Gastrocnemius medialis (tissue), 4 donors: ENCODE results near the gene UTP11. TPM values are rescaled to one million over a fixed set of nuclear protein-coding genes. Genes with fewer than 3 reads are reported as not detected.

Experiments used
- ATAC-seq, 2 donors: fragments of 150-250 bp; one replicate each; pipeline ENCODE4 v1.9.1; 2016
- DNase-seq, 2 donors: peaks; one replicate each; pipeline ENCODE4 v3.0.0-alpha.2; 2019
- H3K27ac ChIP-seq, 4 donors: fragments of 200-600 bp; sonication (generic); 1 replicate in 1 of 4; 2 replicates in 3 of 4; pipeline ENCODE4 v1.5.1; 2016 to 2018; ENCODE audit warnings: mild to moderate bottlenecking in 2 of 4, moderate library complexity in 1 of 4
- H3K27me3 ChIP-seq, 3 donors: fragments of 200-600 bp; sonication (generic) in 2 of 3; 1 replicate in 1 of 3; 2 replicates in 2 of 3; pipeline versions ENCODE4 v1.5.1 to v1.6.0; 2016 to 2019; ENCODE audit warnings: mild to moderate bottlenecking in 1 of 3, moderate library complexity in 1 of 3
- H3K36me3 ChIP-seq, 2 donors: fragments of 200-600 bp; sonication (generic) in 1 of 2; one replicate each; pipeline ENCODE4 v1.5.1; 2017 to 2018
- H3K4me1 ChIP-seq, 2 donors: fragments of 200-600 bp; sonication (generic) in 1 of 2; one replicate each; pipeline ENCODE4 v1.5.1; 2016 to 2017; ENCODE audit warnings: mild to moderate bottlenecking in 2 of 2
- H3K4me3 ChIP-seq, 4 donors: fragments of 200-600 bp; sonication (generic) in 3 of 4; 1 replicate in 1 of 4; 2 replicates in 3 of 4; pipeline ENCODE4 v1.5.1; 2016 to 2019; ENCODE audit warnings: mild to moderate bottlenecking in 2 of 4
- H3K9me3 ChIP-seq, 3 donors: fragments of 200-600 bp; sonication (generic) in 2 of 3; 1 replicate in 1 of 3; 2 replicates in 2 of 3; pipeline ENCODE4 v1.5.1; 2016 to 2019
- POLR2A ChIP-seq, 2 donors: fragments of 450-650 bp; IDR thresholded peaks; one replicate each; pipeline ENCODE4 v1.6.1; 2017; ENCODE audit warnings: antibody characterized with exemption in 2 of 2, mild to moderate bottlenecking in 2 of 2, moderate library complexity in 2 of 2
- in situ Hi-C, 4 donors: fragments of 200-750 bp; cut with MboI; loops; one replicate each; pipeline versions ENCODE4 v1.15.0 to v1.8.0; 2017; ENCODE audit warnings: low sequenced_read_pairs in 4 of 4
- intact Hi-C: fragments of 100-400 bp; cut with DNase I; formaldehyde crosslinking; loops from one replicate; pipeline ENCODE4 v1.15.1; 2023; ENCODE audit warnings: low total_unique reads
- total RNA-seq, 4 donors: library from RNA; depleted of rRNA; stranded (reverse); fragments of >200 nt; gene quantifications; one replicate each; pipeline versions ENCODE4 v1.1.0 to v1.2.3, GENCODE V29; 2016
- TF ChIP-seq, protein P1 (sequence below), 5 experiments: fragments of 450-650 bp in 3 of 5; fragments of 200-600 bp in 2 of 5; sonication (generic) in 2 of 5; IDR thresholded peaks in 4 of 5; conservative IDR thresholded peaks in 1 of 5; 1 replicate in 4 of 5; 2 replicates in 1 of 5; pipeline ENCODE4 v1.5.1; 2016 to 2019; ENCODE audit warnings: antibody characterized with exemption in 5 of 5, mild to moderate bottlenecking in 3 of 5, moderate library complexity in 3 of 5

Gene UTP11
- total RNA-seq, 4 donors from 2014 or later = 141 to 206 (median 186) TPM

DNA sequence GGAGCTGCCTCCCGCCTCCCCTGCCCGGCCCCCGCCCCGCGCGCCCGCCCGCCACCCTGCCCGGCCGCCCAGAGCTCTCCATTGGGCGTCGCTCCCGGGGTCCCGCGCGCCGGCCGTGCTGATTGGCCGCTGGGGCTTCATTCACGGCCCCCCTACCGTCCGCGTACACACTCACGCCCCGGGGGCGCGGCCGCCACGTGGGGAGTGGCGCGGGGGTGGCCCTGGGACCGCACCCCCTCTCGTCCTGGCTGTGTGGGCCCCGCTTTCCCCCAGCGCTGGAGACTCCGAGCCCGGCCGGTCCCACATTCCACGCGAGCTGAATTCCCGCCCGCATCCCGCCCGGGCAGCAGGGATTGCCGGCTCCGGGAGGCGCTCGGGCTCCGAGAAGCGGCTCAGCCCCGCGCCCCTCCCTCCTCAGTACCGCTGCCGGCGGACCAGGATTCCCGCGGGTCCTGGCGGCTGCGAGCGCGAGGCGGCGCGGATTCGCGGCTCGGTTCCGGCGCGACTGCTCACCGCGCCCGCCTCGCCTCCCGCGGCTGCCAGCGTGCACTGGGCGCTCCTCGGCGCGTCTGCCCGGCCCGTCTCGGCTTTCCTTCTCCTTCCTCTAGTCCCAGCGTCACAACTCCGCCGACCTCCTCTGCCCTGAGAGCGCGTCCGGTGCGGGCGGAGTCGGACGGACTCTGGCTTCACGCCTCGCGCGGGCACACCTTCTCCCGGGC, 34.5 kb downstream of the UTP11 start:
- Histone ChIP-seq H3K36me3 (no peaks in the 10 kb centered on the region), H3K4me1 (peaks cover 17 to 24% of the 10 kb centered on the region in 2 donors), H3K9me3 (no peaks in the 10 kb centered on the region), H3K27me3 (peaks cover 35 to 39% (median 36%) of the 10 kb centered on the region in 3 donors), H3K27ac (peak overlapping the region; percentile 61 to 72 (median 64)), H3K4me3 (peak overlapping the region; percentile 68 to 88 (median 80))
- TF ChIP-seq, protein P1, sequence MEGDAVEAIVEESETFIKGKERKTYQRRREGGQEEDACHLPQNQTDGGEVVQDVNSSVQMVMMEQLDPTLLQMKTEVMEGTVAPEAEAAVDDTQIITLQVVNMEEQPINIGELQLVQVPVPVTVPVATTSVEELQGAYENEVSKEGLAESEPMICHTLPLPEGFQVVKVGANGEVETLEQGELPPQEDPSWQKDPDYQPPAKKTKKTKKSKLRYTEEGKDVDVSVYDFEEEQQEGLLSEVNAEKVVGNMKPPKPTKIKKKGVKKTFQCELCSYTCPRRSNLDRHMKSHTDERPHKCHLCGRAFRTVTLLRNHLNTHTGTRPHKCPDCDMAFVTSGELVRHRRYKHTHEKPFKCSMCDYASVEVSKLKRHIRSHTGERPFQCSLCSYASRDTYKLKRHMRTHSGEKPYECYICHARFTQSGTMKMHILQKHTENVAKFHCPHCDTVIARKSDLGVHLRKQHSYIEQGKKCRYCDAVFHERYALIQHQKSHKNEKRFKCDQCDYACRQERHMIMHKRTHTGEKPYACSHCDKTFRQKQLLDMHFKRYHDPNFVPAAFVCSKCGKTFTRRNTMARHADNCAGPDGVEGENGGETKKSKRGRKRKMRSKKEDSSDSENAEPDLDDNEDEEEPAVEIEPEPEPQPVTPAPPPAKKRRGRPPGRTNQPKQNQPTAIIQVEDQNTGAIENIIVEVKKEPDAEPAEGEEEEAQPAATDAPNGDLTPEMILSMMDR (IDR thresholded peaks at IDR 0.05 in 4 of 5, conservative IDR thresholded peaks at IDR 0.05 in 1 of 5) = no peak
- peak in 1 of 2 donors; percentile 47 for TF ChIP-seq POLR2A (IDR thresholded peaks at IDR 0.05)
- DNase-seq (peak; percentile 74 to 78), ATAC-seq (peak; percentile 76 to 78)
- in situ Hi-C loops (no loop called here), intact Hi-C loops (loop anchor here (2.0 kb wide), 1 partner anchor 56 kb away; the partner anchor contains the start of gene SF3A3)

DNA sequence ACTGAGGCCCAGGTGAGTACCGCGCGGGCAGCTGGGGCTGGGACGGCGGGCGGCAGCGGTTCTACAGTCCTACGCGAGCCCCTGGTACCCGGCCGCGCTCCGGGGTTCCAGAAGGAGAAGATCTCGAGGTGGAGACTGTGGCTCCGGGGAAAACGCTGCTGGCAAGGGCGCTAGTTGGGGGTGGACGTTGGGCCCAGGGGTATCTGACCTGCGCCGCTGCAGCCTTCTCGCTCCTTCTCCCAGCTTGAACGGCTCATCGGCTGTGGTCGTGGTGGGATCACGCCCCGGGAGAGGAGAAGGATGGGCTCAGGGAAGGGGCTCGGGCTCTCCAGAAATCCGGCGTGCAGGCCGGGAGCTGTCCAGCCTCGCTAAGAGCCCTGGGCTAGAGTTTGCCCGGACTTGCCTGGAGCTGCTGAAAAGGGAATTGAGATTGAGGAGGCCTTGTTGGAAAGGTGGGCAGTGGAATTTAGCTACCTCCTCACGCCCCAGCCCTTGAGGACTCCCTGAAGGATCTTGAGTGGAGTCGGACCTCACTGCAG, 35.1 kb downstream of the UTP11 start:
- no peak for ATAC-seq
- Histone ChIP-seq H3K27me3 (peaks cover 29 to 33% (median 30%) of the 10 kb centered on the region in 3 donors), H3K36me3 (no peaks in the 10 kb centered on the region), H3K27ac (peak overlapping the region; percentile 61 to 72 (median 64)), H3K9me3 (no peaks in the 10 kb centered on the region), H3K4me3 (peak overlapping the region; percentile 68 to 88 (median 80)), H3K4me1 (peaks cover 17 to 24% of the 10 kb centered on the region in 2 donors)
- no peak for DNase-seq
- TF ChIP-seq POLR2A (IDR thresholded peaks at IDR 0.05) = no peak
- TF ChIP-seq, protein P1 (IDR thresholded peaks at IDR 0.05 in 4 of 5, conservative IDR thresholded peaks at IDR 0.05 in 1 of 5) = no peak
- intact Hi-C loops (loop anchor here (2.0 kb wide), 1 partner anchor 57 kb away; the partner anchor contains the start of gene SF3A3), in situ Hi-C loops (no loop called here)

DNA sequence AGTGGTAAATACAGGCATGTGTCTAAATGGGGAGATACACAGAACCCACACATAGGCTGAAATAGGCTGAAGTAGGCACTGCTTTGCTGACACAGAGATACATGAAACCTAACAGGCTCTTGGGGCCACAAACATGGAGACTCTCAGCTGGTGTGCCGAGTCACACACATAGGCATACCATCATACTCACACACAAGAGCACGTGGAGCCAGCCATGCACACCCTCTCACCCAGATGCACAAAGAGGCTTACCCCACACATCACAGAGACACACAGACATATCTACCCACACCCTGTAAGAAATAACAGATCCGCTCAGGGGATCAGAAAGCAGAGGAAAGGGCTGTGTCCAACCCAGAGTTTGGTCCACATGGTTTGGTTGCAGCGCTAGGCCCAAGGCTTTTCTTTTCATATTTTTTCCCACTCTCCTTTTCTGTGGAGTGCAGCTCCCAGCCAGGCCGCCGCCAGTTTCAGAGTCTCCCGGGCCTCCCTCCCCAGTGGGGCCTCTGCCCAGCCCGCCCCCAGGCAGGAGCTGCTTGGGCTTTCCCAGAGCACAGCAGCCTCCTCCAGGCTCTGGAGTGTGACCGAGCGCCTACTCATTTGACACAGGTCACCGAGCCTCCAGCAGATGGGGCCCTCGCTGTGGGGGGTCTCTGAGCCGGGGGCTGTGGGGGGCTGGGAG, 38.0 kb downstream of the UTP11 start:
- DNase-seq (no peak), ATAC-seq (no peak)
- H3K27me3 ChIP-seq = peaks cover 2 to 7% (median 4%) of the 10 kb centered on the region in 3 donors
- H3K4me1 ChIP-seq = peaks cover 3 to 10% of the 10 kb centered on the region in 2 donors
- H3K36me3 ChIP-seq = no peaks in the 10 kb centered on the region
- H3K4me3 ChIP-seq = no peak overlapping the region
- TF ChIP-seq, protein P1 (IDR thresholded peaks at IDR 0.05 in 4 of 5, conservative IDR thresholded peaks at IDR 0.05 in 1 of 5) = no peak
- no peak for TF ChIP-seq POLR2A (IDR thresholded peaks at IDR 0.05)
- H3K27ac ChIP-seq = no peak overlapping the region
- in situ Hi-C loops = loop anchor here in 2 of 4 donors (25.0 kb wide), 2 partner anchors 762 to 787 kb away; no protein-coding TSS in a partner anchor
- no peaks in the 10 kb centered on the region for H3K9me3 ChIP-seq
- intact Hi-C loops = no loop called here

DNA sequence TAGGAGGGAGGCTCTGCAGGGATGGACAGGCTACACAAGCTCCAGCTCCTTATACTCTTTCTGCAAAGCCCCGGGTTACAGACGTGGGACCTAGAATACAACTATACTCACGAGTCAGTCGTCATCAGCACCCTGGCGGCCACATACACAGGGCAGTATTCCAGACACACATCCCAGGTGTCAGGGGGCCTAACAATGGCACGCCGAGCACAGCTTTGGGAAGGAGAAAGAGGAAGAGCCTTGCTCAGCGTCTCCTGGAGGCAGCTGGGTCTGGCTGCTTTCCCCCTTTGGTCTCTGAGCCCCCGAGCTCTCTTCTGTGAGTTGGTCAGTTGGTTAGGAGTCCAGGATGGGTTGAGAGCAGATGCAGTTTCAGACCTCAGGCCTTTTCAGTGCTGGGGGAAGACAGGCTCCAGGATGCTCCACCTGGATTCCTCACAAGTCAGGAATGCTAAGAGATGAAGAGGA, 38.6 kb downstream of the UTP11 start:
- no peak overlapping the region for H3K4me3 ChIP-seq
- no peak for TF ChIP-seq POLR2A (IDR thresholded peaks at IDR 0.05)
- TF ChIP-seq, protein P1 (IDR thresholded peaks at IDR 0.05 in 4 of 5, conservative IDR thresholded peaks at IDR 0.05 in 1 of 5) = no peak
- intact Hi-C loops = no loop called here

More for the DNA sequence above, 38.6 kb downstream of the UTP11 start:
- Histone ChIP-seq H3K36me3 (no peaks in the 10 kb centered on the region), H3K9me3 (no peaks in the 10 kb centered on the region), H3K4me1 (peaks cover 0 to 8% of the 10 kb centered on the region in 2 donors), H3K27ac (no peak overlapping the region), H3K27me3 (peaks cover 0 to 5% (median 0%) of the 10 kb centered on the region in 3 donors)
- ATAC-seq (no peak), DNase-seq (no peak)
- in situ Hi-C loops = loop anchor here in 2 of 4 donors (25.0 kb wide), 2 partner anchors 761 to 786 kb away; no protein-coding TSS in a partner anchor
